Ishikawa (cell line): ENCODE measurements around the gene SCAND1.

Source experiments
- CEBPB ChIP-seq: IDR thresholded peaks from 2 replicates; pipeline ENCODE4 v1.6.1; 2012
- CREB1 ChIP-seq: IDR thresholded peaks from 2 replicates; pipeline ENCODE4 v1.6.1; 2012; ENCODE audit warnings: low read depth
- EGR1 ChIP-seq: IDR thresholded peaks from 2 replicates; pipeline ENCODE4 v1.6.1; 2012
- EP300 ChIP-seq: IDR thresholded peaks from 2 replicates; pipeline ENCODE4 v1.6.1; 2012; ENCODE audit warnings: borderline replicate concordance
- FOXM1 ChIP-seq: IDR thresholded peaks from 2 replicates; pipeline ENCODE4 v1.6.1; 2012; ENCODE audit warnings: low read depth, borderline replicate concordance
- RAD21 ChIP-seq: IDR thresholded peaks from 2 replicates; pipeline ENCODE4 v1.6.1; 2012; ENCODE audit warnings: low read depth
- TAF1 ChIP-seq: IDR thresholded peaks from 2 replicates; pipeline ENCODE4 v1.6.1; 2012; ENCODE audit warnings: low read depth, mild to moderate bottlenecking
- TCF12 ChIP-seq: IDR thresholded peaks from 2 replicates; pipeline ENCODE4 v1.6.1; 2012; ENCODE audit warnings: low read depth
- TEAD4 ChIP-seq: IDR thresholded peaks from 2 replicates; pipeline ENCODE4 v1.6.1; 2012
- YY1 ChIP-seq: IDR thresholded peaks from 2 replicates; pipeline ENCODE4 v1.6.1; 2012; ENCODE audit warnings: low read depth
- ZBTB7A ChIP-seq: IDR thresholded peaks from 2 replicates; pipeline ENCODE4 v1.6.1; 2012; ENCODE audit warnings: low read depth
- TF ChIP-seq, protein P1 (sequence below): IDR thresholded peaks from 2 replicates; pipeline ENCODE4 v1.6.1; 2012; ENCODE audit warnings: low read depth, mild to moderate bottlenecking
- TF ChIP-seq, protein P2 (sequence below): IDR thresholded peaks from 2 replicates; pipeline ENCODE4 v1.6.1; 2012
- TF ChIP-seq, protein P3 (sequence below): IDR thresholded peaks from 2 replicates; pipeline ENCODE4 v1.6.1; 2012

DNA sequence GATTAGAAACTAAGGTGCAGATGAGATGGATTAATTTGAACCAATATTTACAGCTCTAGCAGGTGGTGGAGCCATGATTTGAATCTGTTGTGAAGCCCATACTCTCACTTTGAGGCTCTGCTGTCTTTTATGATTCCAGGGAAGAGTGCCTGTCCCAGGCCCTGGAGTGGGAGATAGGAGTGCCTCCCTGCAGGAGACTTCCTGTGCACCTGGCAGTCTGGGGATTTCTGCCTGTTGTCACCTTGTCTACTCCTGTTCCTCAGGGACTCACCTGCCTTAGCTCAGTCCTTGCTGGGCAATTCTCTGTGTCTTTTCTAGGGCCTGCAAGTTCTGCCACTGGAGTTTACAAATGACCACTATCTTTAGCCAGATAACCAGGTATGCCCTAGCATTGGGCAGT lies 46.3 kb downstream of the SCAND1 start:
- TF ChIP-seq, protein P1, sequence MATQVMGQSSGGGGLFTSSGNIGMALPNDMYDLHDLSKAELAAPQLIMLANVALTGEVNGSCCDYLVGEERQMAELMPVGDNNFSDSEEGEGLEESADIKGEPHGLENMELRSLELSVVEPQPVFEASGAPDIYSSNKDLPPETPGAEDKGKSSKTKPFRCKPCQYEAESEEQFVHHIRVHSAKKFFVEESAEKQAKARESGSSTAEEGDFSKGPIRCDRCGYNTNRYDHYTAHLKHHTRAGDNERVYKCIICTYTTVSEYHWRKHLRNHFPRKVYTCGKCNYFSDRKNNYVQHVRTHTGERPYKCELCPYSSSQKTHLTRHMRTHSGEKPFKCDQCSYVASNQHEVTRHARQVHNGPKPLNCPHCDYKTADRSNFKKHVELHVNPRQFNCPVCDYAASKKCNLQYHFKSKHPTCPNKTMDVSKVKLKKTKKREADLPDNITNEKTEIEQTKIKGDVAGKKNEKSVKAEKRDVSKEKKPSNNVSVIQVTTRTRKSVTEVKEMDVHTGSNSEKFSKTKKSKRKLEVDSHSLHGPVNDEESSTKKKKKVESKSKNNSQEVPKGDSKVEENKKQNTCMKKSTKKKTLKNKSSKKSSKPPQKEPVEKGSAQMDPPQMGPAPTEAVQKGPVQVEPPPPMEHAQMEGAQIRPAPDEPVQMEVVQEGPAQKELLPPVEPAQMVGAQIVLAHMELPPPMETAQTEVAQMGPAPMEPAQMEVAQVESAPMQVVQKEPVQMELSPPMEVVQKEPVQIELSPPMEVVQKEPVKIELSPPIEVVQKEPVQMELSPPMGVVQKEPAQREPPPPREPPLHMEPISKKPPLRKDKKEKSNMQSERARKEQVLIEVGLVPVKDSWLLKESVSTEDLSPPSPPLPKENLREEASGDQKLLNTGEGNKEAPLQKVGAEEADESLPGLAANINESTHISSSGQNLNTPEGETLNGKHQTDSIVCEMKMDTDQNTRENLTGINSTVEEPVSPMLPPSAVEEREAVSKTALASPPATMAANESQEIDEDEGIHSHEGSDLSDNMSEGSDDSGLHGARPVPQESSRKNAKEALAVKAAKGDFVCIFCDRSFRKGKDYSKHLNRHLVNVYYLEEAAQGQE: no peak
- no peak for TF ChIP-seq YY1
- TF ChIP-seq TAF1: no peak
- TF ChIP-seq RAD21: no peak
- TF ChIP-seq EP300: no peak
- no peak for TF ChIP-seq FOXM1
- no peak for TF ChIP-seq CEBPB
- TF ChIP-seq EGR1: no peak
- TF ChIP-seq, protein P2, sequence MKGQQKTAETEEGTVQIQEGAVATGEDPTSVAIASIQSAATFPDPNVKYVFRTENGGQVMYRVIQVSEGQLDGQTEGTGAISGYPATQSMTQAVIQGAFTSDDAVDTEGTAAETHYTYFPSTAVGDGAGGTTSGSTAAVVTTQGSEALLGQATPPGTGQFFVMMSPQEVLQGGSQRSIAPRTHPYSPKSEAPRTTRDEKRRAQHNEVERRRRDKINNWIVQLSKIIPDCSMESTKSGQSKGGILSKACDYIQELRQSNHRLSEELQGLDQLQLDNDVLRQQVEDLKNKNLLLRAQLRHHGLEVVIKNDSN: no peak
- TF ChIP-seq, protein P3, sequence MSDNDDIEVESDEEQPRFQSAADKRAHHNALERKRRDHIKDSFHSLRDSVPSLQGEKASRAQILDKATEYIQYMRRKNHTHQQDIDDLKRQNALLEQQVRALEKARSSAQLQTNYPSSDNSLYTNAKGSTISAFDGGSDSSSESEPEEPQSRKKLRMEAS: no peak
- no peak for TF ChIP-seq TCF12
- no peak for TF ChIP-seq TEAD4
- no peak for TF ChIP-seq ZBTB7A
- TF ChIP-seq CREB1: no peak
